Neural cell (in vitro differentiated cells): ENCODE results near the gene PRPSAP1. TPM values are rescaled to one million over a fixed set of nuclear protein-coding genes. Genes with fewer than 3 reads are reported as not detected.

Source experiments
- H2AFZ ChIP-seq: fragments of 200-600, 300-800 bp; sonication (generic), shearing (Covaris generic); 2 replicates; pipeline ENCODE4 v1.6.0; 2014; ENCODE audit warnings: low read depth, mild to moderate bottlenecking, antibody characterized with exemption, low read length, moderate library complexity
- H3F3A ChIP-seq: fragments of 200-600 bp; shearing (Covaris generic); 2 replicates; pipeline ENCODE4 v1.6.1; 2016; ENCODE audit warnings: mild to moderate bottlenecking, moderate library complexity, mixed read lengths, antibody characterized with exemption, low read length; ENCODE audit not compliant: insufficient read depth, poor library complexity, severe bottlenecking
- H3K27ac ChIP-seq: fragments of 200-600, 300-800 bp; sonication (generic), shearing (Covaris generic); 2 replicates; pipeline ENCODE4 v1.5.1; 2014; ENCODE audit warnings: mild to moderate bottlenecking, low read length, moderate library complexity
- H3K27me3 ChIP-seq: fragments of 300-800, 200-600 bp; sonication (generic), shearing (Covaris generic); 2 replicates; pipeline ENCODE4 v1.6.0; 2014; ENCODE audit warnings: mild to moderate bottlenecking, low read depth, low read length, moderate library complexity; ENCODE audit not compliant: insufficient read depth
- H3K36me3 ChIP-seq: fragments of 300-800, 200-600 bp; sonication (generic), shearing (Covaris generic); 2 replicates; pipeline ENCODE4 v1.5.1; 2014; ENCODE audit warnings: mild to moderate bottlenecking, antibody characterized with exemption, low read length, moderate library complexity; ENCODE audit not compliant: insufficient read depth
- H3K4me2 ChIP-seq: fragments of 300-800, 200-600 bp; sonication (generic), shearing (Covaris generic); 2 replicates; pipeline ENCODE4 v1.6.0; 2014; ENCODE audit warnings: mild to moderate bottlenecking, low read length
- H3K4me3 ChIP-seq: fragments of 300-800, 200-600 bp; sonication (generic), shearing (Covaris generic); 2 replicates; pipeline ENCODE4 v1.5.1; 2014; ENCODE audit warnings: mild to moderate bottlenecking, low read length, moderate library complexity
- H3K79me2 ChIP-seq: fragments of 200-600 bp; shearing (Covaris generic); replicated peaks from 2 replicates; pipeline ENCODE4 v1.6.0; 2014; ENCODE audit warnings: mild to moderate bottlenecking, low read length, moderate library complexity; ENCODE audit not compliant: insufficient read depth
- H3K9ac ChIP-seq: fragments of 300-800, 200-600 bp; sonication (generic), shearing (Covaris generic); 2 replicates; pipeline ENCODE4 v1.6.1; 2016; ENCODE audit warnings: mild to moderate bottlenecking, low read length, mixed read lengths
- H3K9me2 ChIP-seq: fragments of 200-600 bp; shearing (Covaris generic); 2 replicates; pipeline ENCODE4 v1.6.1; 2016; ENCODE audit warnings: mild to moderate bottlenecking, low read length, mixed read lengths; ENCODE audit not compliant: insufficient read depth
- H3K9me3 ChIP-seq: fragments of 200-600, 300-800 bp; sonication (generic), shearing (Covaris generic); 2 replicates; pipeline ENCODE4 v1.6.1; 2016; ENCODE audit warnings: mild to moderate bottlenecking, mixed run types, low read length, moderate library complexity, mixed read lengths
- H4K20me1 ChIP-seq: fragments of 200-600 bp; shearing (Covaris generic); 2 replicates; pipeline ENCODE4 v1.6.1; 2016; ENCODE audit warnings: mild to moderate bottlenecking, mixed run types; ENCODE audit not compliant: insufficient read depth
- CTCF ChIP-seq: fragments of 450-650 bp; IDR thresholded peaks from 2 replicates; pipeline ENCODE4 v1.5.1; 2014; ENCODE audit warnings: antibody characterized with exemption, mild to moderate bottlenecking, moderate library complexity; ENCODE audit not compliant: poor library complexity, severe bottlenecking
- EP300 ChIP-seq: fragments of 450-650 bp; conservative IDR thresholded peaks from 2 replicates; pipeline ENCODE4 v1.6.1; 2014; ENCODE audit warnings: antibody characterized with exemption, mild to moderate bottlenecking, moderate library complexity; ENCODE audit not compliant: poor library complexity, severe bottlenecking
- EZH2 ChIP-seq: fragments of 200-600, 300-800 bp; shearing (Covaris generic), sonication (generic); IDR thresholded peaks from 2 replicates; pipeline ENCODE4 v1.6.1; 2014; ENCODE audit warnings: antibody characterized with exemption, low read length, borderline replicate concordance, mild to moderate bottlenecking; ENCODE audit not compliant: insufficient read depth, poor library complexity, severe bottlenecking
- MXI1 ChIP-seq: fragments of 450-650 bp; conservative IDR thresholded peaks from 2 replicates; pipeline ENCODE4 v1.6.1; 2014; ENCODE audit warnings: antibody characterized with exemption, mild to moderate bottlenecking; ENCODE audit not compliant: poor library complexity, severe bottlenecking
- POLR2AphosphoS5 ChIP-seq: IDR thresholded peaks from 2 replicates; pipeline ENCODE4 v1.6.1; 2012
- RAD21 ChIP-seq: fragments of 450-650 bp; conservative IDR thresholded peaks from 2 replicates; pipeline ENCODE4 v1.6.1; 2014; ENCODE audit warnings: antibody characterized with exemption, mild to moderate bottlenecking, moderate library complexity
- REST ChIP-seq: IDR thresholded peaks from 2 replicates; pipeline ENCODE4 v1.6.1; 2012; ENCODE audit warnings: borderline replicate concordance
- SMC3 ChIP-seq: fragments of 450-650 bp; conservative IDR thresholded peaks from 2 replicates; pipeline ENCODE4 v1.6.1; 2014; ENCODE audit warnings: antibody characterized with exemption, mild to moderate bottlenecking, moderate library complexity; ENCODE audit not compliant: poor library complexity
- TAF1 ChIP-seq: IDR thresholded peaks from 2 replicates; pipeline ENCODE4 v1.6.1; 2012; ENCODE audit warnings: low read depth
- polyA plus RNA-seq: library from polyadenylated mRNA; depleted of rRNA; stranded (reverse); fragments of >200 nt; gene quantifications from 2 replicates; pipeline ENCODE4 v1.2.3, GENCODE V29; 2014

The PRPSAP1 gene
- polyA plus RNA-seq, 1 donor from 2014 or later = 73.8 TPM

- no peak for TF ChIP-seq EZH2
- no peak for TF ChIP-seq RAD21
Measured at GRCh38 chr17:76292567-76292966, 61.1 kb downstream of the PRPSAP1 start (continued).

- no peak overlapping the region for H3K4me2 ChIP-seq
- no peak overlapping the region for H3K27ac ChIP-seq
Measured at GRCh38 chr17:76281573-76282371, 71.9 kb downstream of the PRPSAP1 start.

GRCh38 chr17:76280650-76281049 is 73.1 kb downstream of the PRPSAP1 start:
- Histone ChIP-seq H3K27me3 (no peaks in the 10 kb centered on the region), H3K9ac (no peak overlapping the region), H3K4me2 (no peak overlapping the region), H2AFZ (no peak overlapping the region), H3K36me3 (no peaks in the 10 kb centered on the region), H3K9me2 (no peaks in the 10 kb centered on the region), H3K79me2 (no peaks in the 10 kb centered on the region), H4K20me1 (no peaks in the 10 kb centered on the region), H3K4me3 (no peak overlapping the region), H3F3A (no peaks in the 10 kb centered on the region), H3K27ac (no peak overlapping the region), H3K9me3 (no peaks in the 10 kb centered on the region)
- TF ChIP-seq TAF1 (no peak), EP300 (no peak), CTCF (no peak), REST (no peak), SMC3 (no peak), RAD21 (no peak), POLR2AphosphoS5 (no peak), MXI1 (no peak), EZH2 (no peak)

More at GRCh38 chr17:76281573-76282371, 71.9 kb downstream of the PRPSAP1 start:
- no peaks in the 10 kb centered on the region for H3K9me3 ChIP-seq
- H3K79me2 ChIP-seq = no peaks in the 10 kb centered on the region
- no peaks in the 10 kb centered on the region for H3K9me2 ChIP-seq
- TF ChIP-seq TAF1 (no peak), REST (no peak), SMC3 (no peak)
- no peak overlapping the region for H3K4me3 ChIP-seq
- no peaks in the 10 kb centered on the region for H4K20me1 ChIP-seq
- H3K36me3 ChIP-seq = no peaks in the 10 kb centered on the region
- H2AFZ ChIP-seq = no peak overlapping the region
- no peaks in the 10 kb centered on the region for H3K27me3 ChIP-seq
- H3K9ac ChIP-seq = no peak overlapping the region
- no peaks in the 10 kb centered on the region for H3F3A ChIP-seq
